SU-DHL-6 (cell line): Measurements from ENCODE around the gene CECR2.

Experiments used
- CTCF ChIP-seq: fragments of 200-600 bp; sonication (generic); IDR thresholded peaks from one replicate; pipeline ENCODE4 v1.5.1; 2017; ENCODE audit warnings: antibody characterized with exemption, mild to moderate bottlenecking, low read length, moderate library complexity; ENCODE audit not compliant: insufficient read depth, poor library complexity, severe bottlenecking
- EZH2phosphoT487 ChIP-seq: fragments of 200-600 bp; sonication (generic), shearing (Covaris generic); conservative IDR thresholded peaks from 2 replicates; pipeline ENCODE4 v1.6.1; 2018; ENCODE audit warnings: mild to moderate bottlenecking, antibody characterized with exemption, low read length, moderate library complexity, mixed read lengths

GRCh38 chr22:17586831-17587440 lies 217.7 kb downstream of the CECR2 start:
- TF ChIP-seq EZH2phosphoT487 (no peak), CTCF (no peak)
